HL-60 (cell line): ENCODE results near the gene DNAJC8.

Experiments
- DNase-seq, 2 experiments: peaks; one replicate each; pipeline ENCODE4 v3.0.0-alpha.2; 2010 to 2020; ENCODE audit warnings: low read depth in 1 of 2, low spot score in 1 of 2
- H3K27ac ChIP-seq: fragments of 250-450 bp; sonication (Bioruptor Pico); replicated peaks from 2 replicates; pipeline ENCODE4 v1.5.1; 2020; ENCODE audit warnings: mild to moderate bottlenecking, moderate library complexity
- H3K27me3 ChIP-seq: fragments of 250-450 bp; sonication (Bioruptor Pico); 2 replicates; pipeline ENCODE4 v1.5.1; 2021; ENCODE audit warnings: mild to moderate bottlenecking, moderate library complexity; ENCODE audit not compliant: insufficient read depth, poor library complexity, severe bottlenecking
- H3K4me3 ChIP-seq: replicated peaks from 2 replicates; pipeline ENCODE4 v1.5.1; 2011; ENCODE audit warnings: mild to moderate bottlenecking, control low read depth, low read length; ENCODE audit not compliant: insufficient read depth
- CTCF ChIP-seq: IDR thresholded peaks from one replicate; pipeline ENCODE4 v1.5.1; 2011; ENCODE audit warnings: low read length, control low read depth, inconsistent platforms; ENCODE audit not compliant: insufficient read depth
- GABPA ChIP-seq: IDR thresholded peaks from 2 replicates; pipeline ENCODE4 v1.6.1; 2012; ENCODE audit warnings: low read depth
- POLR2AphosphoS5 ChIP-seq: IDR thresholded peaks from 2 replicates; pipeline ENCODE4 v1.6.1; 2012; ENCODE audit warnings: low read depth
- REST ChIP-seq: IDR thresholded peaks from 2 replicates; pipeline ENCODE4 v1.6.1; 2012; ENCODE audit warnings: low read depth; ENCODE audit not compliant: insufficient replicate concordance
- SPI1 ChIP-seq: IDR thresholded peaks from 2 replicates; pipeline ENCODE4 v1.6.1; 2012; ENCODE audit warnings: low read depth, mild to moderate bottlenecking, borderline replicate concordance

DNAJC8 gene

GRCh38 chr1:28259934-28260802 lies 27.3 kb upstream of the DNAJC8 start:
- peak; percentile 23 to 57 for DNase-seq
- Histone ChIP-seq H3K4me3 (peak overlapping the region; percentile 76), H3K27me3 (no peaks in the 10 kb centered on the region), H3K27ac (peak overlapping the region; percentile 57)
- no peak for TF ChIP-seq GABPA
- no peak for TF ChIP-seq CTCF
- no peak for TF ChIP-seq POLR2AphosphoS5
- no peak for TF ChIP-seq SPI1
- no peak for TF ChIP-seq REST

GRCh38 chr1:28259252-28259933 lies 26.6 kb upstream of the DNAJC8 start, which contains the start of gene SESN2:
TSS of gene SESN2 (plus strand) at chr1:28259518. CDS start at chr1:28259848, 330 bp downstream.
- TF ChIP-seq POLR2AphosphoS5 (peak; percentile 81; the same call in 1 of the 2 replicates), REST (peak; percentile 48), GABPA (no peak), SPI1 (no peak)
- peak within 1 kb of the TSS; percentile 76 for H3K4me3 ChIP-seq
- peak within 1 kb of the TSS; percentile 65 for H3K27ac ChIP-seq

GRCh38 chr1:28258628-28259251 lies 25.9 kb upstream of the DNAJC8 start:
- peak; percentile 79 for TF ChIP-seq SPI1
- TF ChIP-seq POLR2AphosphoS5, result no peak; the same call in 1 of the 2 replicates
- H3K27me3 ChIP-seq, result no peaks in the 10 kb centered on the region
- H3K4me3 ChIP-seq, result no peak overlapping the region
- DNase-seq, result peak; percentile 34 to 44
- H3K27ac ChIP-seq, result peak overlapping the region; percentile 65

More at GRCh38 chr1:28259252-28259933, 26.6 kb upstream of the DNAJC8 start, which contains the start of gene SESN2:
- H3K27me3 ChIP-seq, result no peaks in the 10 kb centered on the region
- peak; percentile 95 to 99 for DNase-seq

GRCh38 chr1:28257736-28258135 lies 24.9 kb upstream of the DNAJC8 start:
- no peak overlapping the region for H3K4me3 ChIP-seq
- H3K27ac ChIP-seq, result no peak overlapping the region
- no peak for DNase-seq

More at GRCh38 chr1:28257736-28258135, 24.9 kb upstream of the DNAJC8 start:
- no peaks in the 10 kb centered on the region for H3K27me3 ChIP-seq
- TF ChIP-seq POLR2AphosphoS5 (no peak), REST (no peak), GABPA (no peak), SPI1 (no peak), CTCF (no peak)
